Stimulated activated CD8-positive, alpha-beta memory T cell treated with anti-CD3 and anti-CD28 coated beads, Interleukin-15, amount 100 ng/mL, for 1 hour (primary cell): ENCODE measurements around the gene STKLD1.

Experiments
- DNase-seq: peaks from one replicate; pipeline ENCODE4 v3.0.0-alpha.2; 2020; ENCODE audit warnings: low read depth

STKLD1 gene

DNA sequence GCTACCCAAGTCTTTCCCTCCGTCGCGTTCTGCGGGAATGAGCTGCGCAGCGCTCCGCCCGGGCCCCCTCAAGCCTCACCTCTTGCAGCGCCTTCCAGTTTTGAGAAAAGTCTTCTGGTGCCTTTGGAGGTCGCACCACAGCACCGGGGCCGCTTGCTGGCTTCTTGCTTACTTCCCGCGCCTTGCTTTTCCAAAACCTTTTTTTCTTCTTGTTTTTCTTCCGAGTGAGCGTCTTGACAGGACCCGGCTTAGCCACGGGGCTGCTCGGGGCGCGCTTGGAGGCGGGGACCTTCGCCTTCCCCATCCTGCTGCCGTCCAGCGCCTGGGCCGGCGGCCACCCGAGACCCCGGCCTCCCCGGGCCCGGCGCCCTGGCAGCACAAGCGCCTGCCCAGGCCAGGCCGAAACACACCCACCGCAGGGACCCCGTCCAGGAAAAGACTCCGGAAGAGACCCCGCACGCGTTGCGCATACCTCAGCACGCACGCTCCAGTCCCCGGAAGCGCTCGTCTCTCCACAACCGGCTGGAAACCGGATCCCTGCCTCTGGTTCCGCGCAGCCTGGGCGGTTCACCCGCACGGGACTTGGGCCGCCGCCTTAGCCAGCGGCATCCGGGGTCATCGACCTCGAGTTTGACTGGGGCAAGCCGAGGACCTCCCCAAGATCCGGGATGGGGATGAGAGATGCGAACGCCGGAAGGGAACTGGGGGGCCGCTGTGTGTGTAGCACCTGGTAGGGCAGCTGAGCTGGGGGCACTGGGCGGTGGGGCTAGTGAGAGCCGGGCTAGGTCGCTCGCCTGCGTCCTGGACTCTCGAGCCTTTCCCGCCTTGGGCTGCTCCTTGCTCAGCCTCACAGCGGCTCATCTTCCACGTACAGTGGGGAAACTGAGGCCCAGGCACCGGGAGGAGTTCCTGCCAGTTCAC is 41.6 kb downstream of the STKLD1 start, which contains the start of gene REXO4:
REXO4 (minus strand) TSS at position 470 of the 921 bp plus-strand sequence; CDS start at position 304, 166 bp downstream.
- DNase-seq, result peak; percentile 64

DNA sequence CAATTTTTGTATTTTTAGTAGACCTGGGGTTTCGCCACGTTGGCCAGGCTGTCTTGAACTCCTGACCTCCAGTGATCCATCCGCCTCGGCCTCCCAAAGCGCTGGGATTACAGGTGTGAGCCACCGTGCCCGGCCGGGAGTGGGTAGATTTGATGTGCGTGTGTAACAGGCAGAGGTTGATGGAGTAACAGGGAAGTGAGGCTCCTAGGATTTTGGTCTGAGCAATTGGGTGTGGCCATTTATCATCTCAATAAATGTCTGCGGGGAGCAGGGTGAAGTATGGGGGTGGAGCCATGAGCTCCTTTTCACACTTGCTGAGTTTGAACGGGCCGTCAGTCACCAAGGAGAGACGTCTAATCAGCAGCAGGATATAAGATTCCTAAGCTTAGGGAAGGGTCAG is 42.8 kb downstream of the STKLD1 start:
- no peak for DNase-seq

GRCh38 chr9:133420392-133420827 is 44.2 kb downstream of the STKLD1 start:
- no peak for DNase-seq

GRCh38 chr9:133421615-133422542 is 45.7 kb downstream of the STKLD1 start, which contains the start of gene ADAMTS13:
TSS of gene ADAMTS13 (plus strand) at chr9:133422367. CDS start at chr9:133422444, 77 bp downstream.
- no peak for DNase-seq

- DNase-seq, result no peak
Observed at GRCh38 chr9:133423216-133423615, 47.0 kb downstream of the STKLD1 start.

DNA sequence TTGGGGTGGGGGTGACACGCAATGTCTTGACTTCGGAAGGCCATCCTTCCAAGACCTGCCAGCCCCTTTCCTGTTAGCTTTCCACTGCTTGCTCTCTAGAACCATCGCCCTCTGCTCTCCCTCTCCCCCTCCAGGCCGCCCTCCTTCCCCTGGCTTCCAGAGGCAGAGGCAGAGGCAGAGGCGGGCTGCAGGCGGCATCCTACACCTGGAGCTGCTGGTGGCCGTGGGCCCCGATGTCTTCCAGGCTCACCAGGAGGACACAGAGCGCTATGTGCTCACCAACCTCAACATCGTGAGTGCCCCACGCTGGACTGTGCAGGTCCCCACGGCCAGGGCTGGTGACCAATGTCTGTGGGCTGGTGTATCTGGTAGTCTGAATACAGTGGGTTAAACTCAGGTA is 48.0 kb downstream of the STKLD1 start:
- no peak for DNase-seq

GRCh38 chr9:133425049-133425632 is 49.0 kb downstream of the STKLD1 start:
- no peak for DNase-seq

- DNase-seq, result no peak
Observed at GRCh38 chr9:133426011-133426410, 49.8 kb downstream of the STKLD1 start.

DNA sequence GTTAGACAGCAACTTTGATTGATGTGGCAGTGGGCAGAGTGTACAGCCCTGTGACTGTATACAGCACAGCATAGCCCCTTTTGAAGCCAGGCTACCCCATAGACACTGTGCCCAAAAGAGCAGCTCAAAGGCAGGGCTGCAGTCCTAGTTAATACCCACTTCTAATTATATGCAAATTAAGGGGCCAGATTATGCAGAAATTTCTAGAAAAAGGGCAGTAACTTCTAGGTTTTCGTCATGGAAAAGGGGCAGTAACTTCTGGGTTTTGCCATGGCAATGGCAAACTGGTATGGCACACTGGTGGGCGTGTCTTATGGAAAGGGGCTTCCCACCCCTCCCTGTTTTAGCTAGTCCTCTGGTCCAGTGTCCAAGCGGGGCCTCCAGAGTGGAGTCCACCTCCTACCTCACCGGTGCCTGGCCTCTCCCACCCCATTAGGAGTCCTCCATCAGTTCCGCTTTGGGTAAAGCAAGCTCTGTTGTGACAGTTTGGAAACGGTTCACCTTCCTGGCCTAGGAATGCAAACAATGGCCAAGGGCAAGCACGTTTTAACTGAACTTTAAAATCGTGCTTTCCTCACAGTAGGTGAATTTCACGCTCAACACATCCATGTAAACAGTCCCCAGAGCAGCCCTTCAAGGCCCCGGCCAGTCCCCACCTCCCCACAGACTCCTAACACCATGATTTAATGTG is 51.6 kb downstream of the STKLD1 start:
- DNase-seq, result no peak

DNA sequence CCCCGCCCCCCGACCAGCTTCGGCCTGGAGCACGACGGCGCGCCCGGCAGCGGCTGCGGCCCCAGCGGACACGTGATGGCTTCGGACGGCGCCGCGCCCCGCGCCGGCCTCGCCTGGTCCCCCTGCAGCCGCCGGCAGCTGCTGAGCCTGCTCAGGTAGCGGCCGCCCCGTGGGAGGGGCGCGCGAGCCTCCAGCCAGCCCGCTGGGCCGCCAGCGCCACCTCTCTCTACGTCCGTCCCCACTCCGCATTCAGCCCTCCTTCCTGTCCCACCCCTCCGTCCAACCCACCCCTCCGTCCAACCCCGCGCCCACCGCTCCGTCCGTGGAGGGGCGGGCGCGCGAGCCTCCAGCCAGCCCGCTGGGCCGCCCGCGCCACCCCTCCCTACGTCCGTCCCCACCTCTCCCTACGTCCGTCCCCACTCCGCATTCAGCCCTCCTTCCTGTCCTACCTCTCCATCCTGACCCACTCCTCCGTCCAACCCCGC is 52.5 kb downstream of the STKLD1 start:
- no peak for DNase-seq

- DNase-seq, result no peak
Observed at GRCh38 chr9:133429214-133429613, 53.0 kb downstream of the STKLD1 start.

- no peak for DNase-seq
Observed at GRCh38 chr9:133429641-133430161, 53.5 kb downstream of the STKLD1 start.

- no peak for DNase-seq
Observed at GRCh38 chr9:133430244-133430643, 54.1 kb downstream of the STKLD1 start.

GRCh38 chr9:133433351-133433843 is 57.2 kb downstream of the STKLD1 start:
- no peak for DNase-seq

DNA sequence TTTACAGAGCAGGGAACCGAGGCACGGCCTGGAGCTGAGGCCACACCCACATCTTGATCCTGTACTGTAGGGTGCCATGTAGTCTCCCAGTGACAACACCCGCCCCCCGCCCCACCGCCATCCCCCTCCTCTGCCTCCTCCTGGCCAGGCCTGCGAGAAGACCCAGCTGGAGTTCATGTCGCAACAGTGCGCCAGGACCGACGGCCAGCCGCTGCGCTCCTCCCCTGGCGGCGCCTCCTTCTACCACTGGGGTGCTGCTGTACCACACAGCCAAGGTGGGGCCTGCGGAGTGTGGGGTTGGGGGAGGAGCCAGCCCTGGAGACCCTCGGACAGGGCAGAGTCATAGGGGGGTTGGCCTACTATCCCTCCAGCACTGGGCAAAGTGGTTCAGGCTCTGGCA is 60.5 kb downstream of the STKLD1 start:
- DNase-seq, result no peak

- DNase-seq, result no peak
Observed at GRCh38 chr9:133437753-133438531, 61.8 kb downstream of the STKLD1 start.

DNA sequence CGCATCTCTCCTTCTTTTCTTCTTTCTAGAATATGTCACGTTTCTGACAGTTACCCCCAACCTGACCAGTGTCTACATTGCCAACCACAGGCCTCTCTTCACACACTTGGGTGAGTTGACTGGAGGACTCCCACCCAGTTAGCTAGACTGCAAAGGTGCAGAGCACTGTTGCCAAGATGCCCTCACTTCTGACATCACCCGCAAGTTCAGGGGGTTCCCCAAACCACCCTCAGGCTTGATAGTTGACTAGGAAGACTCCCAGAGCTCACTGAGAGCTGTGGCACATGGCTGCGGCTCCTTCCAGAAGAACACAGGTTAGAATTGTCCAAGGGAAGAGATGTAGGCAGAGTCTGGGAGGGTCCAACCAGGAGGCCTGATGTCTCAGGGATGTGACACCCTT is 63.2 kb downstream of the STKLD1 start:
- no peak for DNase-seq

- no peak for DNase-seq
Observed at GRCh38 chr9:133440874-133441273, 64.7 kb downstream of the STKLD1 start.

- DNase-seq, result no peak
Observed at GRCh38 chr9:133441571-133441970, 65.4 kb downstream of the STKLD1 start.

GRCh38 chr9:133443248-133443647 is 67.1 kb downstream of the STKLD1 start:
- DNase-seq, result no peak
